Measurements from ENCODE around the gene TNPO1. TPM values are rescaled to one million over a fixed set of nuclear protein-coding genes. Genes with fewer than 3 reads are reported as not detected.

Gene TNPO1
- total and polyA plus RNA-seq, 10 of the 15 experiments (the other 5 are each of a cell fraction or from before 2014, with no cell fraction given), result 18.1 to 123 (median 79.2) TPM

DNA sequence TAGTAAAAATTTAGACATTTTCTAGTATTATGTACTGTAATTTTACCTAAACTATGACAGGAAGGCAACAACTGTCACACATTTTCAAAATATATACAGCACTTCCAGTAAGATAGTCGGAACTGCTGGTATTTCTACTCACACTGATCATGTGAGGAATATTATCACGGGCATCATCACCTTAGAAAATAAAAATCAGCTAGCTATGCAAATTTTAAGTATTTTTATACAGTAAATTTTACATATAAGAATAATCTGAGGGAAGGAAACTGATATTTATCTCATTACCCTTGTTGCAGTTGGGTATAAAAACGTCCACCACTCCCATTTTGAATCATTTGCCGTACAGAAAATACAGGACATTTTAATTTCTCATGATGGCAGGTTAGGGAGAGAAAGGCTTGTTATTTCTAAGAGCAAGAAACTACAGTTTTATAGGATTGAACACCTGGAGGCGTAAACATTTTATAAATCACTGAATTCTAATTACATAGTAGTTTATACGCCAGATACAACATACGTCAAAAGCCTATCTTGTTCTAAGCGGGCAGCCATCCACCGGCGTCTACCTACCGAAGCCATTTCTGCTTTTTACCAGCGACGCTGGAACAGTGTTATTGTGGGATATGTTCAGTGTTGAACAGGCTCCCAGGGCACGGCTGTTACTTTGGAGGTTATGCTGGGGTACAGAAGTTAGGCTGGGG, 729 bp upstream of the TNPO1 start:
- peak; percentile 41; the same call in 1 of the 2 replicates for TF ChIP-seq SPI1 (IDR thresholded peaks at IDR 0.05; ENCODE audit: borderline replicate concordance, insufficient read depth, low read depth, low read length)
- TF ChIP-seq, protein P1, sequence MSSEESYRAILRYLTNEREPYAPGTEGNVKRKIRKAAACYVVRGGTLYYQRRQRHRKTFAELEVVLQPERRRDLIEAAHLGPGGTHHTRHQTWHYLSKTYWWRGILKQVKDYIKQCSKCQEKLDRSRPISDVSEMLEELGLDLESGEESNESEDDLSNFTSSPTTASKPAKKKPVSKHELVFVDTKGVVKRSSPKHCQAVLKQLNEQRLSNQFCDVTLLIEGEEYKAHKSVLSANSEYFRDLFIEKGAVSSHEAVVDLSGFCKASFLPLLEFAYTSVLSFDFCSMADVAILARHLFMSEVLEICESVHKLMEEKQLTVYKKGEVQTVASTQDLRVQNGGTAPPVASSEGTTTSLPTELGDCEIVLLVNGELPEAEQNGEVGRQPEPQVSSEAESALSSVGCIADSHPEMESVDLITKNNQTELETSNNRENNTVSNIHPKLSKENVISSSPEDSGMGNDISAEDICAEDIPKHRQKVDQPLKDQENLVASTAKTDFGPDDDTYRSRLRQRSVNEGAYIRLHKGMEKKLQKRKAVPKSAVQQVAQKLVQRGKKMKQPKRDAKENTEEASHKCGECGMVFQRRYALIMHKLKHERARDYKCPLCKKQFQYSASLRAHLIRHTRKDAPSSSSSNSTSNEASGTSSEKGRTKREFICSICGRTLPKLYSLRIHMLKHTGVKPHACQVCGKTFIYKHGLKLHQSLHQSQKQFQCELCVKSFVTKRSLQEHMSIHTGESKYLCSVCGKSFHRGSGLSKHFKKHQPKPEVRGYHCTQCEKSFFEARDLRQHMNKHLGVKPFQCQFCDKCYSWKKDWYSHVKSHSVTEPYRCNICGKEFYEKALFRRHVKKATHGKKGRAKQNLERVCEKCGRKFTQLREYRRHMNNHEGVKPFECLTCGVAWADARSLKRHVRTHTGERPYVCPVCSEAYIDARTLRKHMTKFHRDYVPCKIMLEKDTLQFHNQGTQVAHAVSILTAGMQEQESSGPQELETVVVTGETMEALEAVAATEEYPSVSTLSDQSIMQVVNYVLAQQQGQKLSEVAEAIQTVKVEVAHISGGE (CRISPR knock-in tag; IDR thresholded peaks at IDR 0.05), result no peak
- TF ChIP-seq, protein P2, sequence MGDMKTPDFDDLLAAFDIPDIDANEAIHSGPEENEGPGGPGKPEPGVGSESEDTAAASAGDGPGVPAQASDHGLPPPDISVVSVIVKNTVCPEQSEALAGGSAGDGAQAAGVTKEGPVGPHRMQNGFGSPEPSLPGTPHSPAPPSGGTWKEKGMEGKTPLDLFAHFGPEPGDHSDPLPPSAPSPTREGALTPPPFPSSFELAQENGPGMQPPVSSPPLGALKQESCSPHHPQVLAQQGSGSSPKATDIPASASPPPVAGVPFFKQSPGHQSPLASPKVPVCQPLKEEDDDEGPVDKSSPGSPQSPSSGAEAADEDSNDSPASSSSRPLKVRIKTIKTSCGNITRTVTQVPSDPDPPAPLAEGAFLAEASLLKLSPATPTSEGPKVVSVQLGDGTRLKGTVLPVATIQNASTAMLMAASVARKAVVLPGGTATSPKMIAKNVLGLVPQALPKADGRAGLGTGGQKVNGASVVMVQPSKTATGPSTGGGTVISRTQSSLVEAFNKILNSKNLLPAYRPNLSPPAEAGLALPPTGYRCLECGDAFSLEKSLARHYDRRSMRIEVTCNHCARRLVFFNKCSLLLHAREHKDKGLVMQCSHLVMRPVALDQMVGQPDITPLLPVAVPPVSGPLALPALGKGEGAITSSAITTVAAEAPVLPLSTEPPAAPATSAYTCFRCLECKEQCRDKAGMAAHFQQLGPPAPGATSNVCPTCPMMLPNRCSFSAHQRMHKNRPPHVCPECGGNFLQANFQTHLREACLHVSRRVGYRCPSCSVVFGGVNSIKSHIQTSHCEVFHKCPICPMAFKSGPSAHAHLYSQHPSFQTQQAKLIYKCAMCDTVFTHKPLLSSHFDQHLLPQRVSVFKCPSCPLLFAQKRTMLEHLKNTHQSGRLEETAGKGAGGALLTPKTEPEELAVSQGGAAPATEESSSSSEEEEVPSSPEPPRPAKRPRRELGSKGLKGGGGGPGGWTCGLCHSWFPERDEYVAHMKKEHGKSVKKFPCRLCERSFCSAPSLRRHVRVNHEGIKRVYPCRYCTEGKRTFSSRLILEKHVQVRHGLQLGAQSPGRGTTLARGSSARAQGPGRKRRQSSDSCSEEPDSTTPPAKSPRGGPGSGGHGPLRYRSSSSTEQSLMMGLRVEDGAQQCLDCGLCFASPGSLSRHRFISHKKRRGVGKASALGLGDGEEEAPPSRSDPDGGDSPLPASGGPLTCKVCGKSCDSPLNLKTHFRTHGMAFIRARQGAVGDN (IDR thresholded peaks at IDR 0.05), result 0 out of 2 replicates have a peak, but pooled peaks have one; percentile 14
- Histone ChIP-seq H4K20me1 (ENCODE audit: control insufficient read depth, insufficient read depth) (no peaks in the 10 kb centered on the region), H3K79me2 (ENCODE audit: control insufficient read depth, insufficient read depth, low read length) (peaks cover 28% of the 10 kb centered on the region), H3K4me3 (peak overlapping the region; percentile 64), H2AFZ (ENCODE audit: control insufficient read depth, low read depth, low read length) (peak overlapping the region; percentile 99), H3K9me3 (replicated peaks; ENCODE audit: control insufficient read depth, insufficient read depth, low read length) (no peaks in the 10 kb centered on the region), H3K27me3 (replicated peaks in 1 of 2; ENCODE audit: control insufficient read depth in 2 of 2, insufficient read depth in 2 of 2, low read length in 1 of 2) (no peaks in the 10 kb centered on the region), H3K9ac (ENCODE audit: control insufficient read depth, insufficient read depth, low read length) (peak overlapping the region; percentile 77), H3K4me1 (ENCODE audit: control insufficient read depth, insufficient read depth, low read length) (no peaks in the 10 kb centered on the region), H3K27ac (ENCODE audit: control insufficient read depth, insufficient read depth) (peak overlapping the region; percentile 91), H3K4me2 (ENCODE audit: control insufficient read depth, insufficient read depth) (peak overlapping the region; percentile 69), H3K36me3 (ENCODE audit: control insufficient read depth in 2 of 2, insufficient read depth in 2 of 2, low read length in 1 of 2) (no peaks in the 10 kb centered on the region)
- in situ Hi-C loops (cut with MboI) (loop anchor here (5.0 kb wide), 1 partner anchor 203 kb away; no protein-coding TSS in a partner anchor), intact Hi-C loops (cut with micrococcal nuclease; ENCODE audit: unreplicated experiment) (no loop called here)
- ChIA-PET RAD21 (ENCODE audit: unreplicated experiment) (interaction anchor here (6.7 kb wide), 1 partner anchor 206 kb away, joined by 98 read pairs; no protein-coding TSS in a partner anchor), CTCF (interaction anchor here (0.9 kb wide), 1 partner anchor 437 kb away, joined by 3 read pairs; no protein-coding TSS in a partner anchor), POLR2A (no interaction called here), SMC1A (ENCODE audit: uncharacterized antibody, unreplicated experiment) (no interaction called here)
- FAIRE-seq (no peak), DNase-seq (ENCODE audit: low read depth, low spot score) (no peak), ATAC-seq (no peak)
- WGBS (ENCODE audit: insufficient coverage, insufficient replicate concordance, low lambda C conversion rate, missing lambda C conversion rate), result under 1% methylated on average over 14 of the region's 14 CpGs
- no TSS peak for BruUV-seq (replicated peaks)

All from GM12878 (cell line).